H9 (cell line): ENCODE results near the gene PRLH. TPM values are rescaled to one million over a fixed set of nuclear protein-coding genes. Genes with fewer than 3 reads are reported as not detected.

Source experiments
- DNase-seq: peaks from one replicate; pipeline ENCODE4 v3.0.0-alpha.2; 2017
- H2AFZ ChIP-seq: one replicate; pipeline ENCODE4 v1.6.1; 2013; ENCODE audit warnings: mild to moderate bottlenecking, low read length, control low read depth, moderate library complexity
- H2AK5ac ChIP-seq: 2 replicates; pipeline ENCODE4 v1.6.1; 2013; ENCODE audit warnings: low read length, control low read depth, mixed read lengths; ENCODE audit not compliant: insufficient read length
- H2BK120ac ChIP-seq: one replicate; pipeline ENCODE4 v1.6.1; 2013; ENCODE audit warnings: low read depth, mild to moderate bottlenecking, low read length, control low read depth, inconsistent platforms; ENCODE audit not compliant: poor library complexity, severe bottlenecking
- H2BK12ac ChIP-seq: 2 replicates; pipeline ENCODE4 v1.6.1; 2013; ENCODE audit warnings: low read length, control low read depth, mixed read lengths, low read depth; ENCODE audit not compliant: insufficient read length
- H2BK15ac ChIP-seq: 2 replicates; pipeline ENCODE4 v1.6.1; 2013; ENCODE audit warnings: low read depth, low read length, control low read depth
- H2BK20ac ChIP-seq: one replicate; pipeline ENCODE4 v1.6.1; 2013; ENCODE audit warnings: low read depth, mild to moderate bottlenecking, low read length, control low read depth, inconsistent platforms; ENCODE audit not compliant: poor library complexity, severe bottlenecking
- H2BK5ac ChIP-seq: 2 replicates; pipeline ENCODE4 v1.6.1; 2013; ENCODE audit warnings: low read length, control low read depth, mixed read lengths; ENCODE audit not compliant: insufficient read length
- H3K14ac ChIP-seq: 2 replicates; pipeline ENCODE4 v1.6.1; 2013; ENCODE audit warnings: low read length, control low read depth; ENCODE audit not compliant: insufficient read depth
- H3K18ac ChIP-seq: 2 replicates; pipeline ENCODE4 v1.6.1; 2013; ENCODE audit warnings: low read depth, mild to moderate bottlenecking, mixed read lengths, low read length, control low read depth; ENCODE audit not compliant: insufficient read length
- H3K23ac ChIP-seq: 2 replicates; pipeline ENCODE4 v1.6.1; 2013; ENCODE audit warnings: low read length, control low read depth, mixed read lengths, low read depth; ENCODE audit not compliant: insufficient read length
- H3K23me2 ChIP-seq: 2 replicates; pipeline ENCODE4 v1.6.1; 2013; ENCODE audit warnings: low read depth, mild to moderate bottlenecking, mixed read lengths, low read length, control low read depth; ENCODE audit not compliant: insufficient read length, poor library complexity, severe bottlenecking
- H3K27ac ChIP-seq: 2 replicates; pipeline ENCODE4 v1.5.1; 2013; ENCODE audit warnings: low read length, control low read depth, mixed read lengths, low read depth; ENCODE audit not compliant: insufficient read length
- H3K27me3 ChIP-seq: 2 replicates; pipeline ENCODE4 v1.6.1; 2013; ENCODE audit warnings: low read length, control low read depth, inconsistent platforms; ENCODE audit not compliant: insufficient read depth
- H3K4ac ChIP-seq: 2 replicates; pipeline ENCODE4 v1.6.1; 2013; ENCODE audit warnings: low read depth, mild to moderate bottlenecking, control low read depth, inconsistent platforms, low read length, moderate library complexity
- H3K4me1 ChIP-seq: 2 replicates; pipeline ENCODE4 v1.6.1; 2013; ENCODE audit warnings: low read length, control low read depth, inconsistent platforms; ENCODE audit not compliant: insufficient read depth
- H3K4me2 ChIP-seq: 2 replicates; pipeline ENCODE4 v1.6.1; 2013; ENCODE audit warnings: low read length, control low read depth, mixed read lengths; ENCODE audit not compliant: insufficient read length, insufficient read depth
- H3K56ac ChIP-seq: 2 replicates; pipeline ENCODE4 v1.6.1; 2013; ENCODE audit warnings: low read depth, mild to moderate bottlenecking, mixed read lengths, low read length, control low read depth; ENCODE audit not compliant: insufficient read length
- H3K79me1 ChIP-seq: 2 replicates; pipeline ENCODE4 v1.6.1; 2013; ENCODE audit warnings: low read depth, mild to moderate bottlenecking, moderate library complexity, low read length, control low read depth, inconsistent platforms; ENCODE audit not compliant: insufficient read depth, poor library complexity, severe bottlenecking
- H3K79me2 ChIP-seq: 2 replicates; pipeline ENCODE4 v1.6.1; 2013; ENCODE audit warnings: low read length, control low read depth, inconsistent platforms; ENCODE audit not compliant: insufficient read depth
- H3K9ac ChIP-seq: 2 replicates; pipeline ENCODE4 v1.6.1; 2013; ENCODE audit warnings: low read length, control low read depth, mixed read lengths; ENCODE audit not compliant: insufficient read length; ENCODE audit errors: extremely low read depth
- H3K9me3 ChIP-seq: one replicate; pipeline ENCODE4 v1.6.1; 2013; ENCODE audit warnings: low read depth, low read length, inconsistent platforms; ENCODE audit not compliant: control insufficient read depth
- H3T11ph ChIP-seq: one replicate; pipeline ENCODE4 v1.6.1; 2013; ENCODE audit warnings: mild to moderate bottlenecking, low read length, control low read depth, inconsistent platforms
- H4K20me1 ChIP-seq: one replicate; pipeline ENCODE4 v1.6.1; 2013; ENCODE audit not compliant: control insufficient read depth, insufficient read length, insufficient read depth
- H4K5ac ChIP-seq: 2 replicates; pipeline ENCODE4 v1.6.1; 2013; ENCODE audit warnings: low read depth, mild to moderate bottlenecking, mixed read lengths, low read length, control low read depth; ENCODE audit not compliant: insufficient read length
- H4K8ac ChIP-seq: replicated peaks from 2 replicates; pipeline ENCODE4 v1.6.1; 2013; ENCODE audit warnings: low read length, control low read depth, mixed read lengths, low read depth; ENCODE audit not compliant: insufficient read length
- H4K91ac ChIP-seq: 2 replicates; pipeline ENCODE4 v1.6.1; 2013; ENCODE audit warnings: low read depth, mild to moderate bottlenecking, moderate library complexity, mixed read lengths, low read length, control low read depth; ENCODE audit not compliant: insufficient read length
- H3K27ac Mint-ChIP-seq, 3 experiments: 2 replicates in 2 of 3; 3 replicates in 1 of 3; pipeline ENCODE4 v1.8.0; 2020 to 2021; ENCODE audit warnings: mixed read lengths in 3 of 3, mild to moderate bottlenecking in 1 of 3, moderate library complexity in 1 of 3
- H3K27me3 Mint-ChIP-seq: 2 replicates; pipeline ENCODE4 v1.8.0; 2021; ENCODE audit warnings: low read depth, mild to moderate bottlenecking, moderate library complexity, mixed read lengths
- H3K36me3 Mint-ChIP-seq, 3 experiments: 2 replicates in 2 of 3; 3 replicates in 1 of 3; pipeline ENCODE4 v1.8.0; 2020 to 2021; ENCODE audit warnings: low read depth in 3 of 3, mixed read lengths in 3 of 3; ENCODE audit not compliant: insufficient read depth in 1 of 3
- H3K4me1 Mint-ChIP-seq, 2 experiments: 2 replicates each; pipeline ENCODE4 v1.8.0; 2020; ENCODE audit warnings: mixed read lengths in 2 of 2
- H3K4me3 Mint-ChIP-seq, 2 experiments: 2 replicates in 1 of 2; 3 replicates in 1 of 2; pipeline ENCODE4 v1.8.0; 2020 to 2021; ENCODE audit warnings: mild to moderate bottlenecking in 2 of 2, mixed read lengths in 2 of 2, moderate library complexity in 1 of 2
- H3K9me3 Mint-ChIP-seq, 2 experiments: 2 replicates in 1 of 2; 3 replicates in 1 of 2; pipeline ENCODE4 v1.8.0; 2020; ENCODE audit warnings: mild to moderate bottlenecking in 2 of 2, mixed read lengths in 2 of 2, moderate library complexity in 1 of 2
- CTCF ChIP-seq: fragments of 200-600 bp; sonication (generic); conservative IDR thresholded peaks from 3 replicates; pipeline ENCODE4 v1.8.0; 2021; ENCODE audit warnings: antibody characterized with exemption, mild to moderate bottlenecking
- WGBS: extraction: QIAGEN DNeasy Blood & Tissue Kit; methylation state at CpG from one replicate; pipeline ENCODE4 v1.1.7; 2013; ENCODE audit warnings: missing lambda C conversion rate, low lambda C conversion rate, mixed read lengths; ENCODE audit not compliant: insufficient read length; ENCODE audit errors: extremely low coverage; 5-methylcytosine and 5-hydroxymethylcytosine counted together
- total RNA-seq: library from RNA; stranded (reverse); gene quantifications from 2 replicates; pipeline ENCODE4 v1.2.1, GENCODE V29; 2021

The PRLH gene
- total RNA-seq, 1 experiment from 2014 or later: not detected

GRCh38 chr2:237519506-237520245 lies 46.7 kb upstream of the PRLH start:
- H2AK5ac ChIP-seq: no peak overlapping the region
- H4K20me1 ChIP-seq: no peaks in the 10 kb centered on the region

More at GRCh38 chr2:237519506-237520245, 46.7 kb upstream of the PRLH start:
- H3K14ac ChIP-seq: no peak overlapping the region; the same call in 1 of the 2 replicates
- no peak overlapping the region for H3K4ac ChIP-seq
- no peak overlapping the region for H4K8ac ChIP-seq
- no peaks in the 10 kb centered on the region for H3K23me2 ChIP-seq
- no peak overlapping the region for H2BK120ac ChIP-seq
- H3K56ac ChIP-seq: no peak overlapping the region
- no peak overlapping the region for H3K4me2 ChIP-seq
- H3K27ac ChIP-seq: no peak overlapping the region
- H2BK12ac ChIP-seq: no peak overlapping the region
- Mint-ChIP-seq H3K36me3 (no peaks in the 10 kb centered on the region), H3K4me1 (no peaks in the 10 kb centered on the region), H3K27ac (no peak overlapping the region), H3K9me3 (peaks cover 0 to 3% of the 10 kb centered on the region in 2 experiments; a peak in 2 of 5 replicates), H3K27me3 (peaks cover 4% of the 10 kb centered on the region; the same call in 1 of the 2 replicates), H3K4me3 (no peak overlapping the region)
- no peaks in the 10 kb centered on the region for H3K9me3 ChIP-seq
- DNase-seq: no peak
- TF ChIP-seq CTCF: no peak
- H3K9ac ChIP-seq: no peak overlapping the region
- no peaks in the 10 kb centered on the region for H3K27me3 ChIP-seq
- no peak overlapping the region for H4K5ac ChIP-seq
- no peaks in the 10 kb centered on the region for H3K79me1 ChIP-seq
- no peak overlapping the region for H2BK20ac ChIP-seq
- H2BK15ac ChIP-seq: no peak overlapping the region
- H3K4me1 ChIP-seq: no peaks in the 10 kb centered on the region
- no peak overlapping the region for H3T11ph ChIP-seq
- no peak overlapping the region for H2BK5ac ChIP-seq
- no peak overlapping the region for H3K23ac ChIP-seq
- no CpG with 5 or more reads among the region's 14 CpGs for WGBS
- H2AFZ ChIP-seq: no peak overlapping the region
- no peaks in the 10 kb centered on the region for H3K79me2 ChIP-seq
- no peak overlapping the region for H4K91ac ChIP-seq
- H3K18ac ChIP-seq: no peak overlapping the region
